Activated CD4-positive, alpha-beta T cell treated with anti-CD3 and anti-CD28 coated beads, Interleukin-2, amount 10 ng/mL, durations not matched to agents 24 days and 14 days (primary cell): Measurements from ENCODE around the gene RASEF. TPM values are rescaled to one million over a fixed set of nuclear protein-coding genes. Genes with fewer than 3 reads are reported as not detected.

Experiments used
- DNase-seq: peaks from one replicate; pipeline ENCODE4 v3.0.0; 2022
- H3K27ac Mint-ChIP-seq: one replicate; pipeline ENCODE4 v1.8.0; 2022; ENCODE audit warnings: mild to moderate bottlenecking, mixed read lengths
- H3K27me3 Mint-ChIP-seq: one replicate; pipeline ENCODE4 v1.8.0; 2022; ENCODE audit warnings: mixed read lengths
- H3K36me3 Mint-ChIP-seq: one replicate; pipeline ENCODE4 v1.8.0; 2022; ENCODE audit warnings: low read depth, mild to moderate bottlenecking, mixed read lengths
- H3K4me1 Mint-ChIP-seq: one replicate; pipeline ENCODE4 v1.8.0; 2021; ENCODE audit warnings: mixed read lengths
- H3K4me3 Mint-ChIP-seq: one replicate; pipeline ENCODE4 v1.8.0; 2022; ENCODE audit warnings: mild to moderate bottlenecking, moderate library complexity, mixed read lengths
- H3K9me3 Mint-ChIP-seq: one replicate; pipeline ENCODE4 v1.8.0; 2021; ENCODE audit warnings: mixed read lengths
- intact Hi-C: fragments of 100-400 bp; cut with micrococcal nuclease; formaldehyde crosslinking; loops from one replicate; pipeline ENCODE4 v1.15.1; 2023
- total RNA-seq: library from RNA; stranded (reverse); gene quantifications from 2 replicates; pipeline ENCODE4 v1.2.3, GENCODE V29; 2022

Gene RASEF
- total RNA-seq, 1 donor from 2014 or later, result not detected

GRCh38 chr9:82993856-82994605 lies 68.9 kb downstream of the RASEF start:
- DNase-seq, result no peak
- Mint-ChIP-seq H3K27me3 (no peaks in the 10 kb centered on the region), H3K36me3 (no peaks in the 10 kb centered on the region), H3K4me1 (no peaks in the 10 kb centered on the region), H3K4me3 (no peak overlapping the region), H3K27ac (no peak overlapping the region), H3K9me3 (no peaks in the 10 kb centered on the region)
- intact Hi-C loops, result no loop called here

GRCh38 chr9:82991671-82992070 lies 71.3 kb downstream of the RASEF start:
- Mint-ChIP-seq H3K36me3 (no peaks in the 10 kb centered on the region), H3K27ac (no peak overlapping the region), H3K4me1 (no peaks in the 10 kb centered on the region), H3K9me3 (no peaks in the 10 kb centered on the region), H3K4me3 (no peak overlapping the region), H3K27me3 (no peaks in the 10 kb centered on the region)
- no peak for DNase-seq
- intact Hi-C loops, result no loop called here

GRCh38 chr9:82989929-82990328 lies 73.0 kb downstream of the RASEF start:
- no peak overlapping the region for H3K27ac Mint-ChIP-seq
- DNase-seq, result no peak
- no peaks in the 10 kb centered on the region for H3K36me3 Mint-ChIP-seq
- no peaks in the 10 kb centered on the region for H3K4me1 Mint-ChIP-seq
- intact Hi-C loops, result no loop called here
- H3K27me3 Mint-ChIP-seq, result no peaks in the 10 kb centered on the region
- no peaks in the 10 kb centered on the region for H3K9me3 Mint-ChIP-seq
- no peak overlapping the region for H3K4me3 Mint-ChIP-seq

- Mint-ChIP-seq H3K36me3 (no peaks in the 10 kb centered on the region), H3K9me3 (no peaks in the 10 kb centered on the region), H3K4me3 (no peak overlapping the region), H3K27me3 (no peaks in the 10 kb centered on the region), H3K27ac (no peak overlapping the region), H3K4me1 (no peaks in the 10 kb centered on the region)
- no peak for DNase-seq
- intact Hi-C loops, result no loop called here
Observed at GRCh38 chr9:82988488-82988887, 74.5 kb downstream of the RASEF start.

- Mint-ChIP-seq H3K27me3 (no peaks in the 10 kb centered on the region), H3K27ac (no peak overlapping the region), H3K36me3 (no peaks in the 10 kb centered on the region), H3K4me1 (no peaks in the 10 kb centered on the region), H3K9me3 (no peaks in the 10 kb centered on the region), H3K4me3 (no peak overlapping the region)
- intact Hi-C loops, result no loop called here
- no peak for DNase-seq
Observed at GRCh38 chr9:82987370-82988189, 75.4 kb downstream of the RASEF start.

- no peaks in the 10 kb centered on the region for H3K9me3 Mint-ChIP-seq
- H3K4me3 Mint-ChIP-seq, result no peak overlapping the region
- H3K27me3 Mint-ChIP-seq, result peaks cover 2% of the 10 kb centered on the region
- no peaks in the 10 kb centered on the region for H3K36me3 Mint-ChIP-seq
- H3K4me1 Mint-ChIP-seq, result no peaks in the 10 kb centered on the region
- intact Hi-C loops, result no loop called here
- H3K27ac Mint-ChIP-seq, result no peak overlapping the region
- DNase-seq, result no peak
Observed at GRCh38 chr9:82981552-82981951, 81.4 kb downstream of the RASEF start.

- Mint-ChIP-seq H3K4me1 (no peaks in the 10 kb centered on the region), H3K27ac (no peak overlapping the region), H3K4me3 (no peak overlapping the region), H3K27me3 (peaks cover 2% of the 10 kb centered on the region), H3K9me3 (peaks cover 6% of the 10 kb centered on the region), H3K36me3 (no peaks in the 10 kb centered on the region)
- intact Hi-C loops, result no loop called here
- DNase-seq, result no peak
Observed at GRCh38 chr9:82975176-82975575, 87.8 kb downstream of the RASEF start.

- DNase-seq, result no peak
- Mint-ChIP-seq H3K27me3 (no peaks in the 10 kb centered on the region), H3K9me3 (peaks cover 6% of the 10 kb centered on the region), H3K27ac (no peak overlapping the region), H3K4me1 (no peaks in the 10 kb centered on the region), H3K4me3 (no peak overlapping the region), H3K36me3 (no peaks in the 10 kb centered on the region)
- intact Hi-C loops, result no loop called here
Observed at GRCh38 chr9:82972446-82972845, 90.5 kb downstream of the RASEF start.

- no peaks in the 10 kb centered on the region for H3K27me3 Mint-ChIP-seq
- no peaks in the 10 kb centered on the region for H3K4me1 Mint-ChIP-seq
- no peak overlapping the region for H3K4me3 Mint-ChIP-seq
- peaks cover 6% of the 10 kb centered on the region for H3K9me3 Mint-ChIP-seq
- no peaks in the 10 kb centered on the region for H3K36me3 Mint-ChIP-seq
- intact Hi-C loops, result no loop called here
- DNase-seq, result no peak
- no peak overlapping the region for H3K27ac Mint-ChIP-seq
Observed at GRCh38 chr9:82970359-82970758, 92.6 kb downstream of the RASEF start.

GRCh38 chr9:82969291-82969690 lies 93.7 kb downstream of the RASEF start:
- no peaks in the 10 kb centered on the region for H3K9me3 Mint-ChIP-seq

GRCh38 chr9:82968816-82969215 lies 94.1 kb downstream of the RASEF start:
- H3K27ac Mint-ChIP-seq, result no peak overlapping the region
- H3K36me3 Mint-ChIP-seq, result no peaks in the 10 kb centered on the region
- no peaks in the 10 kb centered on the region for H3K9me3 Mint-ChIP-seq
- H3K4me1 Mint-ChIP-seq, result no peaks in the 10 kb centered on the region
- H3K4me3 Mint-ChIP-seq, result no peak overlapping the region
- intact Hi-C loops, result no loop called here
- DNase-seq, result no peak
- H3K27me3 Mint-ChIP-seq, result no peaks in the 10 kb centered on the region

More at GRCh38 chr9:82969291-82969690, 93.7 kb downstream of the RASEF start:
- H3K4me1 Mint-ChIP-seq, result no peaks in the 10 kb centered on the region
- H3K4me3 Mint-ChIP-seq, result no peak overlapping the region
- intact Hi-C loops, result no loop called here
- H3K27me3 Mint-ChIP-seq, result no peaks in the 10 kb centered on the region
- DNase-seq, result no peak
- no peak overlapping the region for H3K27ac Mint-ChIP-seq
- H3K36me3 Mint-ChIP-seq, result no peaks in the 10 kb centered on the region

GRCh38 chr9:82968388-82968787 lies 94.6 kb downstream of the RASEF start:
- Mint-ChIP-seq H3K9me3 (no peaks in the 10 kb centered on the region), H3K27me3 (no peaks in the 10 kb centered on the region), H3K4me1 (no peaks in the 10 kb centered on the region), H3K4me3 (no peak overlapping the region), H3K36me3 (no peaks in the 10 kb centered on the region), H3K27ac (no peak overlapping the region)
- intact Hi-C loops, result no loop called here
- DNase-seq, result no peak

GRCh38 chr9:82961504-82962125 lies 101.3 kb downstream of the RASEF start:
- Mint-ChIP-seq H3K4me1 (no peaks in the 10 kb centered on the region), H3K9me3 (no peaks in the 10 kb centered on the region), H3K27ac (no peak overlapping the region), H3K36me3 (no peaks in the 10 kb centered on the region), H3K27me3 (no peaks in the 10 kb centered on the region), H3K4me3 (no peak overlapping the region)
- DNase-seq, result peak; percentile 79
- intact Hi-C loops, result no loop called here
